Smooth muscle cell (in vitro differentiated cells): ENCODE data around the gene PALM3. TPM values are rescaled to one million over a fixed set of nuclear protein-coding genes. Genes with fewer than 3 reads are reported as not detected.
"Not testable (repeated sequence)": the region's sequence is repeated elsewhere in the genome, so short reads cannot be mapped to it uniquely, and the experiment has no call there.

Source experiments
- DNase-seq: peaks from one replicate; lab custom pipeline; 2025; ENCODE audit not compliant: unreplicated experiment; lab: John Stamatoyannopoulos, UW
- H2AFZ ChIP-seq: fragments of 200-600 bp; sonication (generic); 2 replicates; pipeline ENCODE4 v1.6.0; 2016; ENCODE audit warnings: antibody characterized with exemption, low read depth, mild to moderate bottlenecking
- H3F3A ChIP-seq: fragments of 200-600 bp; sonication (generic); 2 replicates; pipeline ENCODE4 v1.6.0; 2017; ENCODE audit warnings: antibody characterized with exemption, low read depth
- H3K27ac ChIP-seq: fragments of 200-600 bp; sonication (generic); 2 replicates; pipeline ENCODE4 v1.5.1; 2016; ENCODE audit warnings: low read depth, mild to moderate bottlenecking
- H3K27me3 ChIP-seq: fragments of 200-600 bp; sonication (generic); 2 replicates; pipeline ENCODE4 v1.6.1; 2016; ENCODE audit warnings: low read depth, mild to moderate bottlenecking
- H3K36me3 ChIP-seq: fragments of 200-600 bp; sonication (generic); 2 replicates; pipeline ENCODE4 v1.5.1; 2016; ENCODE audit warnings: low read depth
- H3K4me1 ChIP-seq: fragments of 200-600 bp; sonication (generic); 2 replicates; pipeline ENCODE4 v1.5.1; 2016; ENCODE audit warnings: low read depth
- H3K4me2 ChIP-seq: fragments of 200-600 bp; sonication (generic); 2 replicates; pipeline ENCODE4 v1.6.0; 2016; ENCODE audit warnings: mild to moderate bottlenecking
- H3K4me3 ChIP-seq: fragments of 200-600 bp; sonication (generic); 2 replicates; pipeline ENCODE4 v1.5.1; 2016; ENCODE audit warnings: mild to moderate bottlenecking
- H3K79me2 ChIP-seq: fragments of 200-600 bp; sonication (generic); 2 replicates; pipeline ENCODE4 v1.6.0; 2016; ENCODE audit warnings: low read depth, mild to moderate bottlenecking
- H3K9ac ChIP-seq: fragments of 200-600 bp; sonication (generic); 2 replicates; pipeline ENCODE4 v1.6.0; 2016; ENCODE audit warnings: low read depth
- H3K9me3 ChIP-seq: fragments of 200-600 bp; sonication (generic); replicated peaks from 2 replicates; pipeline ENCODE4 v1.5.1; 2016; ENCODE audit warnings: low read depth
- H4K20me1 ChIP-seq: fragments of 200-600 bp; sonication (generic); 2 replicates; pipeline ENCODE4 v1.6.0; 2016; ENCODE audit warnings: low read depth
- CTCF ChIP-seq: fragments of 200-600 bp; sonication (generic); IDR thresholded peaks from 2 replicates; pipeline ENCODE4 v1.5.1; 2017; ENCODE audit warnings: borderline replicate concordance, mild to moderate bottlenecking, antibody characterized with exemption; ENCODE audit not compliant: insufficient read depth, poor library complexity, severe bottlenecking
- WGBS: methylation state at CpG from one replicate; pipeline ENCODE4 v1.1.7; 2016; ENCODE audit warnings: low lambda C conversion rate; 5-methylcytosine and 5-hydroxymethylcytosine counted together
- polyA plus RNA-seq: library from polyadenylated mRNA; unstranded; fragments of >200 nt; fragmentation: Nextera tagmentation; extraction: Ambion mirVana; gene quantifications from 2 replicates; pipeline ENCODE4 v1.2.1, GENCODE V29; 2016
- total RNA-seq: library from RNA; depleted of rRNA; stranded (reverse); fragments of >200 nt; gene quantifications from 2 replicates; pipeline ENCODE4 v1.2.3, GENCODE V29; 2014

Gene PALM3
- total and polyA plus RNA-seq, 2 experiments from 2014 or later, result 0.55 TPM; not detected in 1

GRCh38 chr19:14027856-14028450, 33.9 kb downstream of the PALM3 start, which contains the start of gene RLN3:
RLN3 (plus strand) TSS chr19:14028148; CDS start chr19:14028205, 57 bp downstream.
- H3F3A ChIP-seq, result no peaks in the 10 kb centered on the region

GRCh38 chr19:14026652-14027192, 35.2 kb downstream of the PALM3 start:
- H2AFZ ChIP-seq, H3K9me3 ChIP-seq, H4K20me1 ChIP-seq, H3K4me3 ChIP-seq, DNase-seq, H3F3A ChIP-seq, H3K27me3 ChIP-seq, H3K27ac ChIP-seq, H3K9ac ChIP-seq, H3K4me2 ChIP-seq, H3K4me1 ChIP-seq, H3K79me2 ChIP-seq, H3K36me3 ChIP-seq: not testable (repeated sequence)
- 94% methylated on average over 5 of the region's 5 CpGs for WGBS

More at GRCh38 chr19:14027856-14028450, 33.9 kb downstream of the PALM3 start, which contains the start of gene RLN3:
- Histone ChIP-seq H3K9ac (no peak within 1 kb of the TSS), H3K4me3 (no peak within 1 kb of the TSS), H3K9me3 (no peaks in the 10 kb centered on the region), H4K20me1 (no peaks in the 10 kb centered on the region), H3K4me2 (no peak within 1 kb of the TSS), H3K79me2 (no peaks in the 10 kb centered on the region), H3K27me3 (no peaks in the 10 kb centered on the region), H2AFZ (no peak within 1 kb of the TSS), H3K36me3 (no peaks in the 10 kb centered on the region), H3K27ac (no peak within 1 kb of the TSS), H3K4me1 (peaks cover 9% of the 10 kb centered on the region)
- 93% methylated on average over 24 of the region's 24 CpGs for WGBS
- DNase-seq, result no peak
- no peak for TF ChIP-seq CTCF

- Histone ChIP-seq H3F3A (no peaks in the 10 kb centered on the region), H3K9me3 (no peaks in the 10 kb centered on the region), H3K4me2 (no peak overlapping the region), H3K27ac (no peak overlapping the region), H3K27me3 (no peaks in the 10 kb centered on the region), H4K20me1 (no peaks in the 10 kb centered on the region), H3K4me3 (no peak overlapping the region), H2AFZ (peak overlapping the region; percentile 81), H3K79me2 (no peaks in the 10 kb centered on the region), H3K9ac (no peak overlapping the region), H3K4me1 (no peaks in the 10 kb centered on the region), H3K36me3 (no peaks in the 10 kb centered on the region)
- no peak for DNase-seq
- 58% methylated on average over 9 of the region's 9 CpGs for WGBS
- peak; percentile 24 for TF ChIP-seq CTCF
Observed at GRCh38 chr19:14023404-14024235, 38.3 kb downstream of the PALM3 start.

GRCh38 chr19:14022469-14022868, 39.4 kb downstream of the PALM3 start:
- H3F3A ChIP-seq, result no peaks in the 10 kb centered on the region
- no peaks in the 10 kb centered on the region for H3K79me2 ChIP-seq
- no peaks in the 10 kb centered on the region for H3K9me3 ChIP-seq
- H4K20me1 ChIP-seq, result no peaks in the 10 kb centered on the region
- H3K9ac ChIP-seq, result no peak overlapping the region
- H3K27me3 ChIP-seq, result no peaks in the 10 kb centered on the region
- no peak overlapping the region for H3K4me2 ChIP-seq
- H3K27ac ChIP-seq, result no peak overlapping the region
- no peak for DNase-seq
- H2AFZ ChIP-seq, result no peak overlapping the region
- no peaks in the 10 kb centered on the region for H3K36me3 ChIP-seq
- no peak for TF ChIP-seq CTCF
- no peaks in the 10 kb centered on the region for H3K4me1 ChIP-seq
- WGBS, result 78% methylated on average over 4 of the region's 4 CpGs
- H3K4me3 ChIP-seq, result no peak overlapping the region
